Mesenchymal stem cell (in vitro differentiated cells and primary cell): ENCODE data around the gene UPF1.
A peak's percentile ranks its signal among the peaks of the same experiment; 100 is the strongest.
"Not testable (repeated sequence)": the region's sequence is repeated elsewhere in the genome, so short reads cannot be mapped to it uniquely, and the experiment has no call there.

Experiments
- DNase-seq: peaks from one replicate; pipeline ENCODE4 v3.0.0-alpha.2; 2013
- H2AFZ ChIP-seq: one replicate; pipeline ENCODE4 v1.6.1; 2013; ENCODE audit warnings: low read depth, mild to moderate bottlenecking, control low read depth, inconsistent platforms, low read length, moderate library complexity
- H2AK5ac ChIP-seq: 2 replicates; pipeline ENCODE4 v1.6.1; 2013; ENCODE audit warnings: low read length, moderate library complexity, mild to moderate bottlenecking, inconsistent platforms; ENCODE audit not compliant: severe bottlenecking
- H2BK120ac ChIP-seq: one replicate; pipeline ENCODE4 v1.6.1; 2013; ENCODE audit warnings: low read depth, mild to moderate bottlenecking, inconsistent platforms, low read length, moderate library complexity
- H2BK12ac ChIP-seq, 2 experiments: one replicate each; pipeline ENCODE4 v1.6.1; 2013; ENCODE audit warnings: inconsistent platforms in 2 of 2, low read length in 2 of 2, mild to moderate bottlenecking in 2 of 2, moderate library complexity in 2 of 2, control low read depth in 1 of 2
- H2BK15ac ChIP-seq: one replicate; pipeline ENCODE4 v1.6.1; 2013; ENCODE audit warnings: mild to moderate bottlenecking, low read depth, inconsistent platforms; ENCODE audit not compliant: poor library complexity, severe bottlenecking
- H2BK5ac ChIP-seq: 2 replicates; pipeline ENCODE4 v1.6.1; 2013; ENCODE audit warnings: low read depth, mild to moderate bottlenecking, low read length, control low read depth, inconsistent platforms; ENCODE audit not compliant: poor library complexity, severe bottlenecking
- H3K14ac ChIP-seq, 2 experiments: one replicate each; pipeline ENCODE4 v1.6.1; 2013; ENCODE audit warnings: inconsistent platforms in 2 of 2, low read length in 2 of 2, control low read depth in 1 of 2, mild to moderate bottlenecking in 1 of 2, moderate library complexity in 1 of 2
- H3K18ac ChIP-seq, 2 experiments: one replicate each; pipeline ENCODE4 v1.6.1; 2013; ENCODE audit warnings: inconsistent platforms in 2 of 2, low read length in 2 of 2, control low read depth in 1 of 2, low read depth in 1 of 2, mild to moderate bottlenecking in 1 of 2
- H3K23ac ChIP-seq, 2 experiments: one replicate each; pipeline ENCODE4 v1.6.1; 2013; ENCODE audit warnings: inconsistent platforms in 2 of 2, low read length in 2 of 2, mild to moderate bottlenecking in 2 of 2, moderate library complexity in 2 of 2, control low read depth in 1 of 2
- H3K27ac ChIP-seq: 2 replicates; pipeline ENCODE4 v1.5.1; 2013; ENCODE audit warnings: mild to moderate bottlenecking, moderate library complexity, low read length, control low read depth, inconsistent platforms; ENCODE audit not compliant: poor library complexity, severe bottlenecking
- H3K27me3 ChIP-seq, 2 experiments: 2 replicates each; pipeline versions ENCODE4 v1.6.1 to v1.7.0; 2013; ENCODE audit warnings: low read length in 2 of 2, mild to moderate bottlenecking in 2 of 2, moderate library complexity in 2 of 2, control low read depth in 1 of 2, inconsistent platforms in 1 of 2; ENCODE audit not compliant: control insufficient read depth in 1 of 2, insufficient read depth in 1 of 2
- H3K36me3 ChIP-seq, 2 experiments: 2 replicates each; pipeline versions ENCODE4 v1.6.1 to v1.7.0; 2013; ENCODE audit warnings: low read length in 2 of 2, control low read depth in 1 of 2, inconsistent platforms in 1 of 2, low read depth in 1 of 2, mild to moderate bottlenecking in 1 of 2; ENCODE audit not compliant: insufficient read depth in 2 of 2, control insufficient read depth in 1 of 2
- H3K4ac ChIP-seq, 2 experiments: one replicate each; pipeline ENCODE4 v1.6.1; 2013; ENCODE audit warnings: inconsistent platforms in 2 of 2, low read length in 2 of 2, mild to moderate bottlenecking in 2 of 2, moderate library complexity in 2 of 2, control low read depth in 1 of 2, low read depth in 1 of 2
- H3K4me1 ChIP-seq: 2 replicates; pipeline ENCODE4 v1.6.1; 2013; ENCODE audit warnings: low read depth, low read length, control low read depth; ENCODE audit not compliant: control insufficient read depth, insufficient read depth
- H3K4me2 ChIP-seq: 2 replicates; pipeline ENCODE4 v1.6.1; 2013; ENCODE audit warnings: low read length, mild to moderate bottlenecking, inconsistent platforms; ENCODE audit not compliant: poor library complexity, severe bottlenecking
- H3K4me3 ChIP-seq, 2 experiments: 2 replicates each; pipeline versions ENCODE4 v1.5.1 to v1.7.0; 2013; ENCODE audit warnings: low read length in 2 of 2, mild to moderate bottlenecking in 2 of 2, control low read depth in 1 of 2, low read depth in 1 of 2; ENCODE audit not compliant: insufficient read depth in 1 of 2
- H3K79me1 ChIP-seq: replicated peaks from 2 replicates; pipeline ENCODE4 v1.6.1; 2013; ENCODE audit warnings: mild to moderate bottlenecking, control low read depth, low read length, inconsistent platforms; ENCODE audit not compliant: poor library complexity, severe bottlenecking
- H3K9ac ChIP-seq: 2 replicates; pipeline ENCODE4 v1.7.0; 2013; ENCODE audit warnings: mild to moderate bottlenecking, low read length, moderate library complexity
- H3K9me3 ChIP-seq: 2 replicates; pipeline ENCODE4 v1.7.0; 2013; ENCODE audit warnings: mild to moderate bottlenecking, low read length; ENCODE audit not compliant: control insufficient read depth
- H4K8ac ChIP-seq: one replicate; pipeline ENCODE4 v1.6.1; 2013; ENCODE audit warnings: inconsistent platforms, mild to moderate bottlenecking, low read length, moderate library complexity
- H4K91ac ChIP-seq: one replicate; pipeline ENCODE4 v1.6.1; 2013; ENCODE audit warnings: mild to moderate bottlenecking, low read length, inconsistent platforms
- WGBS: methylation state at CpG from one replicate; pipeline ENCODE4 v1.1.7; 2013; ENCODE audit warnings: mixed read lengths; 5-methylcytosine and 5-hydroxymethylcytosine counted together

Gene UPF1

DNA sequence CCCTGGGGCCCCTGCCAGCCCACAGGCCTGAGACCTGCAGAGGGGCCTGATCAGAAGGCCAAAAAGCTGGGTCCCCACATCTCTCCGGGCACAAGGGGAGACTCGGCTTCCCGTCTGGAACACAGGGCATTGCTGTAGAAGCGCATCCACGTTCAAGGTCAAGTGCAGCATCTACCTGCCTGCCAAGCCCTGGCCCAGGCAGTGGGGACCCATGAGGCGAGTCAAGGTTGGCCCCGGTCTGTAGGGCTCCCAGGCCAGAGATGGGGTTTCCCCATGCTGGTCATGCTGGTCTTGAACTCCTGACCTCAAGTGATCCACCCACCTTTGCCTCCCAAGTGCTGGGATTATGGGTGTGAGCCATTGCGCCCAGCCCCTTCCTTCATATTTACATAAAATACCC, 27.1 kb upstream of the UPF1 start:
- Histone ChIP-seq H3K79me1 (no peaks in the 10 kb centered on the region), H3K23ac (no peak overlapping the region), H3K9me3 (no peaks in the 10 kb centered on the region), H2BK15ac (no peak overlapping the region), H3K4me3 (no peak overlapping the region), H4K8ac (no peak overlapping the region), H4K91ac (no peak overlapping the region), H3K4ac (no peak overlapping the region), H3K27me3 (peaks cover 32 to 38% of the 10 kb centered on the region in 2 experiments), H3K4me2 (no peak overlapping the region), H3K9ac (no peak overlapping the region), H2BK120ac (no peak overlapping the region), H3K27ac (no peak overlapping the region), H3K36me3 (no peaks in the 10 kb centered on the region), H2BK5ac (no peak overlapping the region), H3K4me1 (no peaks in the 10 kb centered on the region), H2AK5ac (no peak overlapping the region), H3K14ac (no peak overlapping the region), H2BK12ac (no peak overlapping the region), H2AFZ (no peak overlapping the region), H3K18ac (no peak overlapping the region)
- WGBS, result 94% methylated on average over 8 of the region's 8 CpGs
- DNase-seq, result no peak

DNA sequence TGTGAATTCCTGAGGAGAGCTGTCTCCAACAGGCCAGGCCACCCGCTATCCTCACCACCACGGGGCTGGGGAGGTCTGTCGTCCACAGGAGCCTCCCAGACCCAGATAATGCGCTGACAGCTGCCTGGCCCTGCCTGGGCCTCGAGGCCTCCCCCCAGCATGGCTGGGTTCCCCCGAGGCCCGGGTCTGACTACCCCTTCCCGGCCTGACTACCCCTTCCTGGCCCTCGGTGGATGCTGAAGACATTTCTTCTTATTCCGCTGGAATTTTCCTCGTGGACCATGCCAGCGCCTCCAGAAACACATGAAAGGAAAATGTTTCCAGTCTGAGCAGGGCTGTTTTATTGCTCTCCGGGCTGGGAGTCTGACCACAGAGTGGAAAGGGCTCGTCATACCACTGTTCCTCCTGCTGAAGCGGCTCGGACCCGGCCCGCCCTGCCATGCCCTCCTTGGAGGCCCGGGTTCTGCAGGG, 23.9 kb upstream of the UPF1 start:
- Histone ChIP-seq H3K23ac (no peak overlapping the region), H3K4me1 (no peaks in the 10 kb centered on the region), H2BK12ac (no peak overlapping the region), H3K14ac (no peak overlapping the region), H3K27ac (no peak overlapping the region), H3K79me1 (no peaks in the 10 kb centered on the region), H2AFZ (no peak overlapping the region), H3K18ac (no peak overlapping the region), H3K4me3 (no peak overlapping the region), H2AK5ac (no peak overlapping the region), H3K36me3 (no peaks in the 10 kb centered on the region), H3K4me2 (no peak overlapping the region), H3K4ac (no peak overlapping the region), H4K8ac (no peak overlapping the region), H2BK15ac (no peak overlapping the region), H3K27me3 (peaks cover 5 to 27% of the 10 kb centered on the region in 2 experiments), H3K9me3 (no peaks in the 10 kb centered on the region), H2BK120ac (no peak overlapping the region), H2BK5ac (no peak overlapping the region), H3K9ac (peak overlapping the region; percentile 51), H4K91ac (no peak overlapping the region)
- 75% methylated on average over 19 of the region's 19 CpGs for WGBS
- no peak for DNase-seq

DNA sequence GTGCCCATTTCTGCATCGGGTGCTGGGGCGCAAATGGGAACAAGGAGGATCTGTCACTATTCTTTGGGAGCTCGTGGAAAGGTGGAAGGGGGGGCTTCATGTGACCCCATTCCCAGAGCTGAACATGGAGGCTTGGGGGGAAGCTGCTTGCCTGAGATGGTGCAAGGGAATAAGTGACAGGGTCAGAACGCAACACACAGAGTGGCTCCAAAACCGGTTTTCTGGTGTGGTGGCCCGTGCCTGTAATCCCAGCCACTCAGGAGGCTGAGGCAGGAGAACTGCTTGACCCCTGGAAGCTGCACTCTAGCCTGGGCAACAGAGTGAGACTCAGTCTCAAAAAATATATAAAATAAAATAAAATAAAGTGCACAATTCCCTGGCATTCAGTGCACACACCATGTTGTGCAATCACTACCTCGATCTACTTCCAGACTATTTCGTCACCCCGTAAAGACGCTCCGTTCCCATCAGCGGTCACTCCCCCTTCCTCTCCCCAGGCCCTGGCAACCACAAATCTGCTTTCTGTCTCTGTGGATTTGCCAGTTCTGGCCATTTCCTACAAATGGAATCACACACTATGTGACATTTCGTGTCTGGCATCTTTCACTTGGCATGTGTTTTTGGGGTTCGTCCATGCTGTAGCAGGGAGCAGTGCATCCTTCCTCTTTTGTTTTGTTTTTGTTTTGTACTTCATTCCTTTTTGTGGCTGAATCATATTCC, 22.4 kb upstream of the UPF1 start:
- Histone ChIP-seq H3K9ac (peak overlapping the region; percentile 53), H3K23ac (no peak overlapping the region), H2AK5ac (no peak overlapping the region), H3K18ac (no peak overlapping the region), H3K27ac (no peak overlapping the region), H2AFZ (no peak overlapping the region), H4K91ac (no peak overlapping the region), H2BK120ac (no peak overlapping the region), H3K14ac (no peak overlapping the region), H4K8ac (no peak overlapping the region), H2BK12ac (no peak overlapping the region), H3K4me2 (no peak overlapping the region), H3K9me3 (no peaks in the 10 kb centered on the region), H3K79me1 (no peaks in the 10 kb centered on the region), H2BK15ac (no peak overlapping the region), H3K4me1 (no peaks in the 10 kb centered on the region), H3K27me3 (peaks cover 5 to 39% of the 10 kb centered on the region in 2 experiments), H3K4me3 (no peak overlapping the region), H2BK5ac (no peak overlapping the region), H3K36me3 (no peaks in the 10 kb centered on the region), H3K4ac (no peak overlapping the region)
- peak; percentile 70 for DNase-seq
- WGBS, result 66% methylated on average over 14 of the region's 14 CpGs

DNA sequence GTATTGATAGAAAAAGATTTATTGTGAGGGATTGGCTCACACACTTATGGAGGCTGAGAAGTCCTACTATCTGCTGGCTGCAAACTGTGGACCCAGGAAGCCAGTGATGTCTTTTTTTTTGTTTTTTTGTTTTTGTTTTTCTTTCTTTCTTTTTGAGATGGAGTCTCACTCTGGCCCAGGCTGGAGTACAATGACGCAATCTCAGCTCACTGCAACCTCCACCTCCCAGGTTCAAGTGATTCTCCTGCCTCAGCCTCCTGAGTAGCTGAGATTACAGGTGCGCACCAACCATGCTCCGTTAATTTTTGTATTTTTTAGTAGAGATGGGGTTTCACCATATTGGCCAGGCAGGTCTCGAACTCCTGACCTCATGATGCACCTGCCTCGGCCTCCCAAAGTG, 20.1 kb upstream of the UPF1 start:
- H3K36me3 ChIP-seq, DNase-seq, H2AK5ac ChIP-seq, H4K8ac ChIP-seq, H2BK12ac ChIP-seq, H3K18ac ChIP-seq, H2AFZ ChIP-seq, H3K27ac ChIP-seq, H2BK5ac ChIP-seq, H3K9ac ChIP-seq, H3K14ac ChIP-seq, H3K4ac ChIP-seq, H3K4me1 ChIP-seq, H3K9me3 ChIP-seq, H3K23ac ChIP-seq, H2BK120ac ChIP-seq, H4K91ac ChIP-seq, H3K4me3 ChIP-seq, H3K79me1 ChIP-seq, H2BK15ac ChIP-seq, H3K4me2 ChIP-seq: not testable (repeated sequence)
- peaks cover 5 to 40% of the 10 kb centered on the region in 2 experiments for H3K27me3 ChIP-seq
- WGBS, result 97% methylated on average over 5 of the region's 5 CpGs
